ENCODE results near the gene HP1BP3.

GRCh38 chr1:20830378-20830777 is 43.3 kb upstream of the HP1BP3 start:
- TF ChIP-seq TAF1 (conservative IDR thresholded peaks at IDR 0.05) (no peak), CTCF (IDR thresholded peaks at IDR 0.05; ENCODE audit: low read depth, low read length, missing input control) (no peak), RXRA (IDR thresholded peaks at IDR 0.05) (no peak), NR2F2 (IDR thresholded peaks at IDR 0.05) (no peak), SP1 (IDR thresholded peaks at IDR 0.05) (no peak), RAD21 (IDR thresholded peaks at IDR 0.05) (no peak), GABPA (IDR thresholded peaks at IDR 0.05 in 1 of 2, conservative IDR thresholded peaks at IDR 0.05 in 1 of 2) (no peak), JUND (IDR thresholded peaks at IDR 0.05) (no peak), MAX (IDR thresholded peaks at IDR 0.05) (no peak), ZBTB33 (IDR thresholded peaks at IDR 0.05) (no peak), ATF3 (IDR thresholded peaks at IDR 0.05) (no peak), REST (IDR thresholded peaks at IDR 0.05) (no peak), YY1 (IDR thresholded peaks at IDR 0.05) (no peak)
